Gastrocnemius medialis (tissue), 4 donors: Measurements from ENCODE around the gene DIP2C.

ENCODE experiments used
- CTCF ChIP-seq, 5 experiments: fragments of 450-650 bp in 3 of 5; fragments of 200-600 bp in 2 of 5; sonication (generic) in 2 of 5; IDR thresholded peaks in 4 of 5; conservative IDR thresholded peaks in 1 of 5; 1 replicate in 4 of 5; 2 replicates in 1 of 5; pipeline ENCODE4 v1.5.1; 2016 to 2019; ENCODE audit warnings: antibody characterized with exemption in 5 of 5, mild to moderate bottlenecking in 3 of 5, moderate library complexity in 3 of 5
- POLR2A ChIP-seq, 2 donors: fragments of 450-650 bp; IDR thresholded peaks; one replicate each; pipeline ENCODE4 v1.6.1; 2017; ENCODE audit warnings: antibody characterized with exemption in 2 of 2, mild to moderate bottlenecking in 2 of 2, moderate library complexity in 2 of 2

GRCh38 chr10:356452-356851, 333.0 kb downstream of the DIP2C start:
- no peak for TF ChIP-seq CTCF (IDR thresholded peaks at IDR 0.05 in 4 of 5, conservative IDR thresholded peaks at IDR 0.05 in 1 of 5)
- TF ChIP-seq POLR2A (IDR thresholded peaks at IDR 0.05), result no peak
